Measurements from ENCODE around the gene MCRIP2.

MCRIP2 gene

GRCh38 chr16:676565-676902 is 34.9 kb downstream of the MCRIP2 start:
- Histone ChIP-seq H3K9me2 (replicated peaks; ENCODE audit: control insufficient read depth, low read length) (no peaks in the 10 kb centered on the region), H3K4me2 (ENCODE audit: low read length) (no peak overlapping the region), H4K20me1 (ENCODE audit: control insufficient read depth, insufficient read depth, low read depth, low read length) (peaks cover 14% of the 10 kb centered on the region; the same call in 1 of the 2 replicates), H3K4me3 (ENCODE audit: low read length) (no peak overlapping the region), H3K4me1 (ENCODE audit: control insufficient read depth, low read length) (peaks cover 25% of the 10 kb centered on the region), H3K27me3 (ENCODE audit: control insufficient read depth, low read length) (peaks cover 3% of the 10 kb centered on the region; the same call in 1 of the 2 replicates), H3K27ac (ENCODE audit: low read depth, low read length) (no peak overlapping the region), H3K9me3 (ENCODE audit: control insufficient read depth, insufficient read depth, low read length) (no peaks in the 10 kb centered on the region), H3F3A (ENCODE audit: control insufficient read depth, insufficient read depth) (no peaks in the 10 kb centered on the region; the same call in 1 of the 2 replicates), H3K79me2 (ENCODE audit: control insufficient read depth, low read length) (peaks cover 12% of the 10 kb centered on the region), H3K36me3 (ENCODE audit: control insufficient read depth, low read length) (peaks cover 36% of the 10 kb centered on the region)
- TF ChIP-seq EZH2phosphoT487 (IDR thresholded peaks at IDR 0.05; ENCODE audit: borderline replicate concordance, low read length) (no peak), CTCF (IDR thresholded peaks at IDR 0.05; ENCODE audit: low read depth, low read length, poor library complexity, severe bottlenecking) (no peak)

- H3F3A ChIP-seq (ENCODE audit: control insufficient read depth, insufficient read depth): no peaks in the 10 kb centered on the region; the same call in 1 of the 2 replicates
- H3K4me1 ChIP-seq (ENCODE audit: control insufficient read depth, low read length): peaks cover 29% of the 10 kb centered on the region
- no peak overlapping the region for H3K4me2 ChIP-seq (ENCODE audit: low read length)
- no peaks in the 10 kb centered on the region for H3K9me3 ChIP-seq (ENCODE audit: control insufficient read depth, insufficient read depth, low read length)
- peaks cover 3% of the 10 kb centered on the region; the same call in 1 of the 2 replicates for H3K27me3 ChIP-seq (ENCODE audit: control insufficient read depth, low read length)
- H3K36me3 ChIP-seq (ENCODE audit: control insufficient read depth, low read length): peaks cover 38% of the 10 kb centered on the region
- H4K20me1 ChIP-seq (ENCODE audit: control insufficient read depth, insufficient read depth, low read depth, low read length): peaks cover 16% of the 10 kb centered on the region; the same call in 1 of the 2 replicates
- TF ChIP-seq CTCF (IDR thresholded peaks at IDR 0.05; ENCODE audit: low read depth, low read length, poor library complexity, severe bottlenecking): no peak
- no peak for TF ChIP-seq EZH2phosphoT487 (IDR thresholded peaks at IDR 0.05; ENCODE audit: borderline replicate concordance, low read length)
- no peak overlapping the region for H3K4me3 ChIP-seq (ENCODE audit: low read length)
- H3K79me2 ChIP-seq (ENCODE audit: control insufficient read depth, low read length): peaks cover 16% of the 10 kb centered on the region
- H3K27ac ChIP-seq (ENCODE audit: low read depth, low read length): no peak overlapping the region
- no peaks in the 10 kb centered on the region for H3K9me2 ChIP-seq (replicated peaks; ENCODE audit: control insufficient read depth, low read length)
Measured at GRCh38 chr16:676913-677312, 35.3 kb downstream of the MCRIP2 start.

- TF ChIP-seq EZH2phosphoT487 (IDR thresholded peaks at IDR 0.05; ENCODE audit: borderline replicate concordance, low read length) (no peak), CTCF (IDR thresholded peaks at IDR 0.05; ENCODE audit: low read depth, low read length, poor library complexity, severe bottlenecking) (no peak)
- peaks cover 3% of the 10 kb centered on the region; the same call in 1 of the 2 replicates for H3K27me3 ChIP-seq (ENCODE audit: control insufficient read depth, low read length)
- H4K20me1 ChIP-seq (ENCODE audit: control insufficient read depth, insufficient read depth, low read depth, low read length): peaks cover 17% of the 10 kb centered on the region; the same call in 1 of the 2 replicates
- H3K4me3 ChIP-seq (ENCODE audit: low read length): no peak overlapping the region
- H3K27ac ChIP-seq (ENCODE audit: low read depth, low read length): no peak overlapping the region
- no peaks in the 10 kb centered on the region for H3K9me3 ChIP-seq (ENCODE audit: control insufficient read depth, insufficient read depth, low read length)
- H3K4me1 ChIP-seq (ENCODE audit: control insufficient read depth, low read length): peaks cover 35% of the 10 kb centered on the region
- H3K9me2 ChIP-seq (replicated peaks; ENCODE audit: control insufficient read depth, low read length): no peaks in the 10 kb centered on the region
- H3K36me3 ChIP-seq (ENCODE audit: control insufficient read depth, low read length): peaks cover 38% of the 10 kb centered on the region
- H3K4me2 ChIP-seq (ENCODE audit: low read length): no peak overlapping the region
- H3F3A ChIP-seq (ENCODE audit: control insufficient read depth, insufficient read depth): no peaks in the 10 kb centered on the region; the same call in 1 of the 2 replicates
- H3K79me2 ChIP-seq (ENCODE audit: control insufficient read depth, low read length): peaks cover 22% of the 10 kb centered on the region
Measured at GRCh38 chr16:677316-678190, 35.9 kb downstream of the MCRIP2 start.
